Measurements from ENCODE around the gene FCHSD2.

DNA sequence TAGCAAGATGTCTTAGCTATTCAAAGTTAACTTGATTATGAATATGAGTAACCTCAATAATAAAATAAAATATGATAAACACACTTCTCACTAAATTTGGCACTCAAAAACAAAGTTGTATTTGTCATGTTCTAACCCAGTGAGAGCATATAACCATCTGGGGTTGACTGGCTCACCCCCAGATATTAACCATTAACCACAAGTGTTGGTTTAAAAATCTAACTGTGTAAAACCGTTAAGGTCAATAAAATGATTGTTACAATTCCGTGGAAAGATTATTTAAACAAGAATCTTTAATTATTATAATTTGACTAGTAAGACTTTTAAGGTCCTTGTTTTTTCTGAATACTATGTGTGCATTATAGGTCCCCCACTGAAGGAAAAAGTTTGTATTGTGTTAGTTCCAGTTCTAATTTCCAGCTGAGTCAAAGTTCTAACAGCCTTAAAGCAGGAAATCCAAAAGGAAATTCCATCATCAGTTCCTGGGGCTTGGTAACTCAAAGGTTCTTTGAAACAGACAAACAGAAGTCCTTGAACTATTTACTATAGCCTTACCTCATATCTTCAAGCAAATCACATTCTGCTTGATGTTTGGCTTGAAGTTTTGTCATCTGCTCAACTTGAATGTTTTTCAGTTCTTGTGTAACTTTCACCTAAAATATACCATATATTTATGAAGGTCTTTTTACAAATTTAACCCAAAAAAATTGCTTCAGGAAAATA, 2.5 kb downstream of the FCHSD2 start:
- TF ChIP-seq, protein P1, sequence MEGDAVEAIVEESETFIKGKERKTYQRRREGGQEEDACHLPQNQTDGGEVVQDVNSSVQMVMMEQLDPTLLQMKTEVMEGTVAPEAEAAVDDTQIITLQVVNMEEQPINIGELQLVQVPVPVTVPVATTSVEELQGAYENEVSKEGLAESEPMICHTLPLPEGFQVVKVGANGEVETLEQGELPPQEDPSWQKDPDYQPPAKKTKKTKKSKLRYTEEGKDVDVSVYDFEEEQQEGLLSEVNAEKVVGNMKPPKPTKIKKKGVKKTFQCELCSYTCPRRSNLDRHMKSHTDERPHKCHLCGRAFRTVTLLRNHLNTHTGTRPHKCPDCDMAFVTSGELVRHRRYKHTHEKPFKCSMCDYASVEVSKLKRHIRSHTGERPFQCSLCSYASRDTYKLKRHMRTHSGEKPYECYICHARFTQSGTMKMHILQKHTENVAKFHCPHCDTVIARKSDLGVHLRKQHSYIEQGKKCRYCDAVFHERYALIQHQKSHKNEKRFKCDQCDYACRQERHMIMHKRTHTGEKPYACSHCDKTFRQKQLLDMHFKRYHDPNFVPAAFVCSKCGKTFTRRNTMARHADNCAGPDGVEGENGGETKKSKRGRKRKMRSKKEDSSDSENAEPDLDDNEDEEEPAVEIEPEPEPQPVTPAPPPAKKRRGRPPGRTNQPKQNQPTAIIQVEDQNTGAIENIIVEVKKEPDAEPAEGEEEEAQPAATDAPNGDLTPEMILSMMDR (IDR thresholded peaks at IDR 0.05; ENCODE audit: low read length): no peak
- TF ChIP-seq EZH2 (IDR thresholded peaks at IDR 0.05; ENCODE audit: borderline replicate concordance, low read length): no peak

Data from OCI-LY1 (cell line).